Stimulated activated CD8-positive, alpha-beta memory T cell treated with anti-CD3 and anti-CD28 coated beads, Interleukin-4, amount 100 ng/mL, for 4 hours (primary cell): Measurements from ENCODE around the gene HLA-DQB2.
"Not testable (repeated sequence)": the region's sequence is repeated elsewhere in the genome, so short reads cannot be mapped to it uniquely, and the experiment has no call there.

ENCODE experiments used
- DNase-seq, 2 donors: peaks; one replicate each; pipeline ENCODE4 v3.0.0-alpha.2; 2020; ENCODE audit warnings: low read depth in 2 of 2, low spot score in 1 of 2

Gene HLA-DQB2

GRCh38 chr6:32763421-32763820 lies at the start of gene HLA-DQB2:
TSS of gene HLA-DQB2 (minus strand) at chr6:32763532. CDS start at chr6:32763470, 62 bp downstream.
- DNase-seq = no peak

- DNase-seq = no peak
Observed at GRCh38 chr6:32809171-32809570, 45.8 kb upstream of the HLA-DQB2 start.

DNA sequence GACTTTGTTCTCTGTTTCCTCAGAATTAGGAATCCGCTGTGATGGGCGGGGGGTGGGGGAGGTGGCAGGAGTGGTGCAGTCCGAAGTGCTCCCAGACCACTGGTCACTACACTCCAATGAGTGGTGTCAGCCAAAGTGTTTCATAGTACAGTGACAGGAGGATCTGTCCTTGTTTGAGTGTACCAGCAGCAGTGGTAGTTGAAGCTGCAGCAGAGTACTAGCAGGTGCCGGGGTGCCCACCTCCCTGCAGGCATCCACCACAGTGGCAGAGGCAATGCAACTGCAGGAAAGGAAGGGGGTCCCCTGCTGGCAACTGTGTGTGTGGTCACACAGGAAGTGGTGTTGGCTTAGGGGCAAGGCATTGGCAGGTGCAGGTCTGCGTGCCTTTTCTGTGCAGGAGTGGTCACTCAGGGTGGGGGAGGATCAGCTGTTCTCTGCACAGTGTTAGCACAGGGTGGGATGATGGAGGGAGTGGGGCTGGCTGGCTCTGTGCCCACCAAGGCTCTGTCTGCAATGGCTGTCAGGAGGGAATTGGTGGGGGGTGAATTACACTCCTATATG lies 43.8 kb upstream of the HLA-DQB2 start:
- no peak for DNase-seq

GRCh38 chr6:32805404-32805803 lies 42.1 kb upstream of the HLA-DQB2 start:
- not testable (repeated sequence) for DNase-seq

- no peak for DNase-seq
Observed at GRCh38 chr6:32803416-32803815, 40.1 kb upstream of the HLA-DQB2 start.

DNA sequence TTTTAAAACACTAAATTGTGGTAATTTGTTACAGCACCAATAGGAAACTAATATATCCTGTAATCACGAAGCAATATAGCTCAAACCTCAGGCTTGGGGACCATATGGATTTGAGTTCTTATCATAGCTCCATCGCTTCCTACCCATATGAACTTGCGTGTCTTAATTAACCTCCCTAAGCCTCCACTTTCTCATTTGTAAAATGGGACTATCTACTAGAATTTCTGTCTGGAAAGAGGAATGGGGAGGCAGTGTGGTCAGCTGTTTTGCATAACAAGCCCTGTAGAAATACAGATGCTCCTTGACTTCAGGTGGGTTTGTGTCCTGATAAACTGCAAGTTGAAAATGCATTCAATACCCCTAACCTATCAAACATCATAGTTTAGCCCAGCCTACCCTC lies 36.4 kb upstream of the HLA-DQB2 start:
- no peak for DNase-seq

GRCh38 chr6:32799168-32799567 lies 35.8 kb upstream of the HLA-DQB2 start:
- DNase-seq = no peak

DNA sequence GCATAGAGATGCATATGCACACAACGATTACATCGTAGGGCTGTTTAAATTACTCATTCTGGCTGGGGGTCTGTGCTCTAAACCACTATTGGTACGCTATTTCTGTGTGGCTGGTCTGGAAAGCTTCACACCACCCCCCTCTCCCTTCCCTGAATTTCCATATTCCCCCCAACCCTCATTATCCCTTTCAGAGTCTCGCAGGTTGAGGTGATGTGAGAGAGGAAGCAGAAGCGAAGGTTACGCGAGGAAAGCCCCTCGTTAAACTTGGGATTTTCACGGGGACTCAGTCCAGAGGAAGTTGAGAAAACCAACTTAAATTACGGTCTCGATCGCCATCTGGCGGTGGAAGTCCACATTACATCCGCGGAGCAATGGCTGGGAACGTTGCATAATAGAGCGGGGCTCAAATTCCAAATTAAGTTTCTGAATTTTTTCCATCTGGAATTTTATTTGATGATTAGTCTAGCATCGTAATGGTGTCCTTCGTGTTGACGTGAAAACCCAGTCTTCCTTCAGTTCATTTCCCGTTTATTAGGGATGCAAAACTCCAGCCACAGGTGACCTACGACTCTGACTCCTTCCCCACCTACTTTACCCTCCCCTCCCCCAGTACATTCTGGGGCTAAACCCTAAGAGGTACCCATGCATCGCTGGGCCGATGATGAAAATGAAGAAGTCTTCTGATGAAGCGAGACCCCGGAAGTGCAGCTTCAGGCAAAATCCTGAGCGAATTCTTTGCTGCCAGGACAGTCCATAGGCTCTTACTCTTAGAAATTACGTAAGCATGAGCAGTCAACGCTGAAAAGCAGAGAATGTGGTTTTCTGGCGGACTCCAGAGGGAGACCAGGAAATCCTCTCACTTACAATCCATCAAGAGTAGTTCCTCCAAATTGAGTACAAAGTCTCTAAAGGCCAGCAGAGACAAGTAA lies 33.8 kb upstream of the HLA-DQB2 start:
- peak; percentile 47 to 73 for DNase-seq

- DNase-seq = no peak
Observed at GRCh38 chr6:32794510-32794909, 31.2 kb upstream of the HLA-DQB2 start.

- DNase-seq = no peak
Observed at GRCh38 chr6:32792901-32793435, 29.6 kb upstream of the HLA-DQB2 start.

GRCh38 chr6:32790306-32790705 lies 27.0 kb upstream of the HLA-DQB2 start:
- no peak for DNase-seq

DNA sequence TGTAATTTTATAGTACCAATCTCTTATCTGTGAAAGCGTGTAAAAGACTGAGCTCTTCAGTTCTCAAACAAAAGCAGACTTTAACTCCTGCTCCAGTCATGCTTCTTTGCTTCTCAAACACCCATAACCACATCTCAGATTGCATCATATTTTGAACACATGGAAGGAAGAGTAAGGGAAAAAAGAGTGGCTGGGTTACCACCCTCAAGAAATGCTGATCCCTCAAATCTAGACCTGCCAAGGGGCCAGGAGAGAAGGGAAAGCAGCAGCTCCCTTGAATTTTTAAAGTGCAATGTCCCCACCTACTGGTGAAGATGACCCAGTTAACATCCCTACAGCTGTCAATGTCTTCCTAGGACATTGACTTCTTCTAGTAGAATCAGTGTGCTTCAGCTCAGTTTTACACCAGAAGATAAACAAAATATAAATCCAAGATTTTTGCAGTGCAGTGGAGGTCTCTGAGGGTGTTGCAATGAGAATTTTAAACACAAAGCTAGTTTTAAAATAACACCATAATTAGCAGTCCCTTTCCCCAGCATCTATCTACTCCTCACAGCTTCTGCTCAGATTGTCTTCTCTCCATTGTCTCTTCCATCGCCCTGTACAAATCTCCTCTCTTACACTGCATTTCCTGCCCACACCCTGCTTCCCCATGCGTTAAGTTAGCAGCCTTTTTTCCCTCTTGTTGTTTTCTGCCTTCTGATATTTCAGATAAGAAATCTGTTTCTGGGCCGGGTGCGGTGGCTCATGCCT lies 22.6 kb upstream of the HLA-DQB2 start:
- no peak for DNase-seq

- not testable (repeated sequence) for DNase-seq
Observed at GRCh38 chr6:32782923-32783322, 19.6 kb upstream of the HLA-DQB2 start.

DNA sequence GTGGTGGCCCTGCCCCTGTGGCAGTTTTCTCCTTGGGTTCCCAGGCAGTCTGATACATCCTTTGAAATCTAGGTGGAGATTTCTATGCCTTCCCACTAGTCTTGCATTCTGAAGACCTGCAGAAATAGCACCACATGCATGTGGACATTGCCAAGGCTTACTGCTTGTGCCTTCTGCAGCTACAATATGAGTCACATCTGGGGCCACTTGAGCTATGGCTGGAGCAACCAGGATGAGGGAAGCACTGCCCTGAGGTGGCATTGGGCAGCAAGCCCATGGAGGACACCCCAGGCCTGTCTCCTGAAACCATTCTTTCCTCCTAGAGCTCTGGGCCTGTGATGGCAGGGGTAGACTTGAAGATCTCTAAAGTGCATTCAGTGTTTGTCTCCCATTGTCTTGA lies 15.7 kb upstream of the HLA-DQB2 start:
- no peak for DNase-seq

DNA sequence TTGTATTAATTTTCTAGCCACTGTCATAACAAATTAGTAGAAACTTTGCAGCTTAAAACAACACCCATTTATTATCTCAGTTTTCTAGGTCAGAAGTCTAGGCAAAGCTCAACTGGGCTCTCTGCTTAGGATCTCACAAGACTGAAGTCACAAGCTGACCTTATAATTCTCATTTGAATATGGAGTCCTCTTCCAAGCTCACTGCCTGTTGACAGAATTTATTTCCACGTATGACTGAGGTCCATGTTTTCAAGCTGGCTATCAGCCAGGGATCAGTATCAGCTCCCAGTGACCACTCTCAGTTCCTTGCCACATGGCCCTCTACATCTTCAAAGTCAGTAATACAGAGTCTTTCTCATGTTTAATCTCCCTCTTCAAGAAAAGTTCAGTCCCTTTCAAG lies 11.7 kb upstream of the HLA-DQB2 start:
- DNase-seq = no peak

DNA sequence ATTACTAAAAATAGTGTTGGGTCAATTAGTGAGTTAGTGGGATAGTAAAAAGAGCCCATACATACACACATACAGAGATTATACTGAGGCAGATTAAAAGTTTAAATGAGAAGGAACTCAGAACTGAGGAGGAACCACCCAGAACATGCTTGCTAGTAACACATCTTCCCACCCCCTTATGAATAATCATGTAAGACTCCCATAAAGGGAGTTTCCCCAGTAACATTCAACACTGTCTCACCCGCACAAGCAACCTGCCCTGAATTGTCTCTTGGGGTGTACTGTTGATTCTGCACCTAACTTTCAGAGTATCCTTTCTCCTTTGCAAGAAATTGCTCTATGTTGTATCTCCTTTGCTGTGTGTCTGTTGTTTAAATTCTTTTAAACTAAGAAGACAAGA lies 11.1 kb upstream of the HLA-DQB2 start:
- no peak for DNase-seq

- DNase-seq = no peak
Observed at GRCh38 chr6:32772656-32773055, 9.3 kb upstream of the HLA-DQB2 start.

DNA sequence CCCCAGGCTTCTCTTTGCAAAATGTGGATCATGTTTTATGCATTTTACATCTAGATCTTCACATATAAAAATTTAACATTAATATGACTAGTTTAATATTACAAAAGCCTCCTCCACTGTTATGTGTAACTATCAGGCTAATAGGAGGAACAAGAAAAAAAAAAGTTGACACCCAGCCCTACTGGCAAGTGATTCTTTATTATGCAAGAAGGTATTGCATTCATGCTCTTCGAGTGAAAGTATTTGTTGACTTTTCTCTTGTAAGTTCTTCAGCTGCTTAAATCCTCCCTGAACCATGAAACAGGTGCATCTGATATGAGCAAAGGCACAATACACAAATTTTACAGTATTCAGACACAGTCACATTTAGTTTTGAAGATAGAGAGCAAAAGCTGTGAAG lies 716 bp upstream of the HLA-DQB2 start:
- no peak for DNase-seq

GRCh38 chr6:32761548-32761947 lies 1.8 kb downstream of the HLA-DQB2 start:
- no peak for DNase-seq

- no peak for DNase-seq
Observed at GRCh38 chr6:32761072-32761471, 2.3 kb downstream of the HLA-DQB2 start.

DNA sequence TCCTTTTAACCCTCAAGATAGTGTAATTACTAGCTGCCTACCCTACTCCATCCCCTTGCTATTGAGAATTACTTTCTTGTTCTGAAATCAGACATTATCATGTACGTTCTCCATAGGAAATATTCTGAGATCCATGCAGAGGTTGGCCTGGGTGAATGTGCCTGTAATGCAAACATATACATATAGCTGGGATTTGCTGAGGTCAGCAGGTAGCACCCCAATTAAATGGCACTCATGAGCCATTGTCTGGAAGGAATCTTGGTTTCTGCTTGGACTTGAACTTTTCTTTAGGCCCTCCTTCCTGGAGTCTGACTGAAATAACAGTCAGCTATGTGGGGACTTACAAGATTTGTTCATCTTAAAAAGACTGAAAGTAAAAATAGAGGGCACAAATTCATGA lies 3.7 kb downstream of the HLA-DQB2 start:
- no peak for DNase-seq

- no peak for DNase-seq
Observed at GRCh38 chr6:32752580-32752979, 10.8 kb downstream of the HLA-DQB2 start.
